HL-60/S4 (cell line): ENCODE measurements around the gene CSH2.

Experiments used
- in situ Hi-C: fragments of 300-500 bp; cut with MboI; formaldehyde crosslinking; loops from 2 replicates; pipeline ENCODE4 v1.14.3; 2022; ENCODE audit warnings: low sequenced_read_pairs

Gene CSH2

GRCh38 chr17:63837480-63837879 lies 36.0 kb downstream of the CSH2 start:
- in situ Hi-C loops = loop anchor here (25.0 kb wide), 1 partner anchor 400 kb away; the partner anchor contains the start of gene CYB561

- in situ Hi-C loops = loop anchor here (25.0 kb wide), 1 partner anchor 400 kb away; the partner anchor contains the start of gene CYB561
These were observed 36.7 kb downstream of the CSH2 start for GRCh38 chr17:63836811-63837210.

DNA sequence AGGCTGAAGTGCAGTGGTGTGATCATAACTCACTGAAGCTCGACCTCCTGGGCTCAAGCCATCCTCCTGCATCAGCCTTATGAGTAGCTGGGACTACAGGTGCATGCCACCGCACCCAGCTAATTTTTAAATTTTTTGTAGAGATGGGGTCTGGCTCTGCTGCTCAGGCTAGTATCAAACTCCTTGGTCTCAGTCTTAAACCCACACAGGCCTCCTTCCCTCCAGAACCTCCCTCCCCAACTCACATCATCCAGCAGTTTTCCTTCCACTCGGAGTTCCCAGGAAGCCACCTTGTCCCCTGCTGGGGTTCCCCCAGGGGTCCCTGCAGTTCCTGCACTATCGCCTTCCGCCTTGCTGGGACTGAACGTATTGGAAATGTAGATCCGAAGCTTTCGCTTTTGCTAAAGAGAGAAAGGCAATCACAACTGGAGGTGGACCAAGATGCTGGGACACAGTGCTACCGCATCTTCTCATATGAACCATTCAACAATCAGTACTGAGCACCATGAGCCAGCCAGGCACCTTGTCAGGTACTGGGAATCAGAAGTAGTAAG lies 38.2 kb downstream of the CSH2 start:
- in situ Hi-C loops = loop anchor here (25.0 kb wide), 1 partner anchor 398 kb away; the partner anchor contains the start of gene CYB561

- in situ Hi-C loops = loop anchor here (25.0 kb wide), 1 partner anchor 397 kb away; the partner anchor contains the start of gene CYB561
These were observed 38.9 kb downstream of the CSH2 start for GRCh38 chr17:63834431-63835166.

DNA sequence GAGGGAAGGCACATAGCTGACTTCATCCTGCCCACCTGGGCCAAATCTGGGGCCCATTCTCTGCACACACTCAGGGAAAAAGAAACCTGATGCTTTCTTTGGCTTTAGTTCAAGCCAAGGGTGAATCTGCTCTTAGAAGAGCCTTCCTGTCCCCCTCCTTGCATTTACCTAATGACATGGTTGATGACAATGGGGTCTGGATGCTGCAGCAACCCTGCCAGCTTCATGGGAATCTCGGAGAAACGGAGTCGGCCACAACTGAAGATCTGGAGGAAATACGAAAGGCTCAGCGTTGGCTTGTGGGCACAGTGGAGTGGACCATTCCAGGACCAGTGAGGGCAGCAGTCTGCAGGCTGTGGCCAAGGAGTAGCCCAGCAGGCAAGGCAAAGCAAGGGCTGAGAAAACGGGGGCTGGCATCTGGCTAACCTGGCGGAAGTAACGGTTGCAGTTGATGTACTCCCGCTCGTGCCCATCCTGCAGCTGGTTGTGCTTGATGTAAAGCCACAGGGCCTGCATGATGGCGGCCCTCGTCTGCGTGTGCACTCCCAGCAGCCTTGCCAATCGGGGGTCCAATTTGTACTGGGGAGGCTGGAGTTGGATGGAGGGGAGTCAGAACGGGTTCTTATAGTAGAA lies 39.6 kb downstream of the CSH2 start:
- in situ Hi-C loops = loop anchor here (25.0 kb wide), 1 partner anchor 397 kb away; the partner anchor contains the start of gene CYB561

DNA sequence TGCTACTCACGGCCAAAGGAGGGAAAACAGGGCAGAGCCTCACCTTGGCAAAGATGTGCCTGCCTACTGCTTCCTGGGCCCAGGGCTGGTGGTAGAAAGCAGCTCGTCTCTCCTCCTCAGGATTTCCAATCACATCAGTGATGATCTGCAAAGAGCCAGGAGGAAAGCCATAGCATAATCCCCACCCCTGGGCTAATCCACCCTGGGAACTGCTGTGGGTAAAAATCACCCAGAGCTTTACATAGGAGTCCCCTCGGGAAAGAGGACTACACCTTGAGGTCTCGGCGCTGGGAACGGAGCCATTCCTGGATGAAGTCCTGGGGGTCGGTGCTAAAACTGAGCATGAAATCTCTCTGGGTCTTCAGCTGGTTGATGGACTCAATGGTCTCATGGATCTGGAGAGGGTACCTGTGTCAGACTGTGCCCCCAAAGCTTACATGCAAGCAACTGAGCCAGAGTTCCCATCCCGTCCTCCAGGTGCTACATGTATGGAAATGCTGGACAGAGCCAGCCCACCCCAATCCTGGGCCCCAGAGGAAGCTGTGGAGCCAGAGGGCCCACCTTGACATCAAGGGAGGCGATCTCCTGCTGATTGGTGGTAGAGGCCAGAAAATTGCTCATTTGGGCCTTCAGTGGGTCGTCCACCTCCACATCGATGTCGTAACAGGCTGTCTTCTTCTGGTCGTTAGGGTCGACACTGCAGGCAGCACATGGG lies 40.3 kb downstream of the CSH2 start:
- in situ Hi-C loops = loop anchor here (25.0 kb wide), 1 partner anchor 396 kb away; the partner anchor contains the start of gene CYB561

DNA sequence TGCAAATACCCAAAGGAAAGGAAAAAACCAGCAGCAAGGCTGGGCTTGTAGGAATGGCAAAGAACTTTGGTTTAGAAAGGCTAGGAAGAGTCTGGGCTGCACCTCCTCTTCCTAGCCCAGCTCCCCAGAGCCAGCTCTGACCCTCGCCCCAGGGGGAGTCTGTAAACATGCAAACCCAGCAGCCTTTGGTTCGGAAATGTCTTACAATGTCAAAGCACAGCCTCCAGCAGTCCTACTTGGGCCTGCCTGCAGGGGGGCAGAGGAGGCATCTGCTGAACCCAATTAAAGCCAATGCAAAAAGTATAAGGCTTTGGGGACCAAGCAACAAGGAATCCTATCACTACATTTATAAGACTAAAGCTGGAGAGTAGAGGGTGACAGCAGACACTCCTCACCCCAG lies 41.0 kb downstream of the CSH2 start:
- in situ Hi-C loops = loop anchor here (25.0 kb wide), 1 partner anchor 395 kb away; the partner anchor contains the start of gene CYB561

DNA sequence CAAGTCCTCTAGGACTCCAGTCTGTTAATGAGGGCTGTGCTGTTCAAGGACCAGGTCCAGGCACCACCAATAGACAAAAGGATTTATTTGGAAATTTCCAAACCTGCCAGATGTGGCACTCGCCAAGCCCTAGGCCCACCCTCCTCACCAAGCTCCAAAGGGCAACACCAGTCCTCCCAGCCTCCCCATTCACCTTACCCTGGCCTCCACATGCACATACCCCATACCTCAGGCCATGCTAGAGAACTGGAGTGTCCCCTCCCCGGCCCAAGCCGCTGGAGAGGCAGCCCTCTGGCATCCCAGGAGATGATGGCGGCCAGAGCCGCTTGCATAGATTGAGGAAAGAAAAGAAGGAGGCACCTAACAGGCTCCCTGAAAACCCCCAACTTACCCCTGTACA lies 41.5 kb downstream of the CSH2 start:
- in situ Hi-C loops = loop anchor here (25.0 kb wide), 1 partner anchor 395 kb away; the partner anchor contains the start of gene CYB561

GRCh38 chr17:63831505-63831904 lies 42.0 kb downstream of the CSH2 start:
- in situ Hi-C loops = loop anchor here (25.0 kb wide), 1 partner anchor 394 kb away; the partner anchor contains the start of gene CYB561

GRCh38 chr17:63830904-63831491 lies 42.5 kb downstream of the CSH2 start:
- in situ Hi-C loops = loop anchor here (25.0 kb wide), 1 partner anchor 394 kb away; the partner anchor contains the start of gene CYB561

GRCh38 chr17:63830278-63830677 lies 43.2 kb downstream of the CSH2 start:
- in situ Hi-C loops = loop anchor here (25.0 kb wide), 1 partner anchor 393 kb away; the partner anchor contains the start of gene CYB561

GRCh38 chr17:63828936-63829335 lies 44.5 kb downstream of the CSH2 start:
- in situ Hi-C loops = loop anchor here (25.0 kb wide), 1 partner anchor 392 kb away; the partner anchor contains the start of gene CYB561

- in situ Hi-C loops = loop anchor here (25.0 kb wide), 1 partner anchor 391 kb away; the partner anchor contains the start of gene CYB561
These were observed 45.7 kb downstream of the CSH2 start for GRCh38 chr17:63827801-63828221.

DNA sequence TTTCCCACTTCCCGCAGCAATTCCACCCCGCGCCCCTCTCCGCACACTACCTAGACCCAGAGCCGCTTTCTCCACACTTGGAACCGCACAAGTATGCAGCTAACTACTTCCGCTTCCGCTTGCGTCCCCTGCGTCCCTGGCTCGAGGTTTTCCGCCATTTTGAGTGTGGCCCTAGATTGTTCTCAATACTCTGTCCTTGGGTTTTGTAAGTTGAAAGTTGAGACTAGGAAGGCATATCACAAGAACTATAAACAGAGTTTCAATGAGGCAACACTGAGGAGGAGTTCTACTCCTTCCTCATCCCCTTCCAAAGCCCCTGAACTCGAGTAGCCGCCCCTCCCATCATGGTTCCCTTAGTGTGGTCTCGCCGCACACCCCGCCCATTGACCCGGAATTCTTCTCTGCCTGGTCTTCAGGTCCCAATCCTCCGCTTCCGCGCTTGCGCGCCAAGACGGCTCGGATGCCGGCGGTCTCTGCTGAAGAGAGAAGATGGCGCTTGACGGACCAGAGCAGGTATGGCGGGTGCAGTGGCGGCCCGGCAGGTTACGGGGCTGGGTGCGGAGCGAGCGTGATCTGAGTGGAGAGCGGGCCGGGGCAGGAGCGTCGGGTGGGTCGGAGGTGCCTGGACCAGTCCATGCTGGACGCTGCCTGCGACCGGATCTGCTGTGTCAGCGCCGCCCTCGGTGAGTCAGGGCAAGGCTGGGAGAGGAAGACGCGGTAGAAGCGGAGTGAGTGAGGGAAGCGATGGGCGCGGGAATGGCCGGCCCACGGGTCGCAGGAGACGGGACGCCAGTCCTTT lies 46.3 kb downstream of the CSH2 start, which contains the start of the genes FTSJ3 and PSMC5:
Gene FTSJ3, minus strand, starts transcription at position 662 of the 799 bp plus-strand sequence. CDS start 761 bp downstream, outside the sequence.
Gene PSMC5, plus strand, starts transcription at position 430 of the 799 bp plus-strand sequence. Its CDS starts 60 bp downstream, at position 490.
- in situ Hi-C loops = loop anchor here (25.0 kb wide), 1 partner anchor 390 kb away; the partner anchor contains the start of gene CYB561

DNA sequence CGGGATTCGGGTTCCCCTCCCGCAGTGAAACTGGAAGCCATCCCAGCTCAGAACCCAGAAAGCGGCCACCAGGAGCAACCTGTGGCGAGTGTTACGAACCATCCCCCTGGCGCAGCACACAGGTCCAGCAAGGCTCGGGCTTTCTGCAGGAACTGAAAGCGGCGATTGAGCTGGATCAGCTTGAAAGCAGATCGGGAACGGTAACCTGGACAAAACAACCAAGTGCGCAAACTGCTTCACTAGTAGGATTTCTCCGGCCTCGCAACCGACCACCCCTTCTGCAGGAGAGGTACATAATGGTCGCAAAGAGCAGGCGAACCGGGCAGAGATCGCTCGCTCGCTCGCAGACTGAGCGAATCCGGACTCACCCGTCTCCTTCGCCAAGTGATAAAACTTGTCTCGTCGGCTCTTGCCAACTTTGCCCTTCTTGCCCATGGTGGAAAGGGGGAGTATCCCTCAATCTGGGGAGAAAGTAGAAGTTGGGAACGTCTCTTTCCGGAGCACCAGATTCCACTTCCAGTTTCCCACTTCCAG lies 46.9 kb downstream of the CSH2 start:
- in situ Hi-C loops = loop anchor here (25.0 kb wide), 1 partner anchor 389 kb away; the partner anchor contains the start of gene CYB561

DNA sequence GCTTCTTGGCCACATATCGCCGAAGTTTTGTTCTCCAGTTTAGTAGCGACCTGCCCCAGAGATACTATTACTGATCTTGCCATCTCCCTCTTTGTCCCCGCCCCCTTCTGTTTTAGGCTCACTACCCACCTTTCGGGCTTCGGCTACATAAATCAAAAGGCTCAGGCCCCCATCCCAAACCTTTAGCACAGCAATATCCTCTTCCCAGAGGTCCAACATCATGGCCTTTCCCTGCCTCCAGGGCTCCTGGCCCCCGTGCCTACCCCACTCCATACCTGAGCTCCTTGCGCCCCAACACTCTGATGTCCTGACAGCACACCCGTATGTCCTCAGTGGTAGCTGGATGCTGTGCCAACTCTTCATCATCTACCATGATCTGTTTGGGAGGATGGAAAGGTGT lies 49.1 kb downstream of the CSH2 start:
- in situ Hi-C loops = no loop called here

DNA sequence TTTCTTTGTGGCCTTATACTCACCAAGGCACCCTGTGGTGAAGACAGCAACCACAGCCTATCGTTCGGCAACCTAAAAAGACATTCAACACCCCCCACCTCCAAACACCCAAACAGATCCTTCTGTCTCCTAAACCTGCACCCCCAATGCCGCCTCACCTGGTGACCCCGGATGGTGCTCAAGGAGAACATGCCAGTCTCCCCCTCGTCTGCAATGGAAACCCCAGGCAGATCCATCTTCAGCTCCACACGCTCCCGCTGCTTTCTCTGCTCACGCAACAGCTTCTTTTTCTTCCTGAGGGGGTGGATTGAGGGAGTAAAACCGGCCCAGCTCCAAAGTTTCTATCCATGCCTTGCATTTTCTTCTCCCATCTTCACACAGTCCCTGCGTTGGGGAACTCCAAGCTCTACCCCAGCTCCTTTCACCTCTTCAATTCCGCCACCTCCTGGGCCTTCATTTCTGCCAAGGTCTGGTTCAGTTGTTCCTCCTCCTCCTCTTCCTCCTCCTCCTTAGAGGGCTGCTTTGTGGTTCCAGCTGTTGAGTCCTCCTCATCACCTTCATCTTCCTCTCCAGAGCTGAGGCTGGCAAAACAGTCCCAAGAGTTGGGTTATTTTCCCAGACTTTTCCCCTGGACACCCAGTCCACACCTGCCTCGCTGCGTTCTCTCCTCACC lies 49.7 kb downstream of the CSH2 start:
- in situ Hi-C loops = no loop called here

- in situ Hi-C loops = no loop called here
These were observed 50.9 kb downstream of the CSH2 start for GRCh38 chr17:63822537-63822936.
